Activated CD8-positive, alpha-beta T cell treated with anti-CD3 and anti-CD28 coated beads for 36 hours (primary cell): ENCODE results near the gene LAPTM5. TPM values are rescaled to one million over a fixed set of nuclear protein-coding genes. Genes with fewer than 3 reads are reported as not detected.

Experiments
- ATAC-seq: fragments of 200-7000 bp; cut with Tn5 transposase; one replicate; pipeline ENCODE4 v1.10.0; 2021; ENCODE audit warnings: mild to moderate bottlenecking, moderate library complexity
- CTCF ChIA-PET: fragments of 350-600 bp; sonication (Branson Sonifier 250); formaldehyde crosslinking; loops from one replicate; lab custom pipeline; 2021; ENCODE audit warnings: antibody characterized with exemption; lab: Charles Lee
- POLR2A ChIA-PET: fragments of 350-600 bp; sonication (Branson Sonifier 250); formaldehyde crosslinking; loops from one replicate; lab custom pipeline; 2021; ENCODE audit warnings: antibody characterized with exemption; lab: Charles Lee
- DNase-seq: peaks from one replicate; pipeline ENCODE4 v3.0.0-alpha.2; 2020
- H3K27ac Mint-ChIP-seq: one replicate; pipeline ENCODE4 v1.8.0; 2021; ENCODE audit warnings: mild to moderate bottlenecking, mixed read lengths
- H3K27me3 Mint-ChIP-seq: one replicate; pipeline ENCODE4 v1.8.0; 2021; ENCODE audit warnings: mixed read lengths
- H3K36me3 Mint-ChIP-seq: one replicate; pipeline ENCODE4 v1.8.0; 2021; ENCODE audit warnings: low read depth, mixed read lengths
- H3K4me1 Mint-ChIP-seq: one replicate; pipeline ENCODE4 v1.8.0; 2021; ENCODE audit warnings: low read depth, mixed read lengths
- H3K4me3 Mint-ChIP-seq: one replicate; pipeline ENCODE4 v1.8.0; 2021; ENCODE audit warnings: mild to moderate bottlenecking, moderate library complexity, mixed read lengths
- H3K9me3 Mint-ChIP-seq: one replicate; pipeline ENCODE4 v1.8.0; 2021; ENCODE audit warnings: mixed read lengths
- CTCF ChIP-seq: fragments of 200-600 bp; IDR thresholded peaks from one replicate; pipeline ENCODE4 v1.8.0; 2022; ENCODE audit warnings: antibody characterized with exemption, mild to moderate bottlenecking
- intact Hi-C: fragments of 100-400 bp; cut with micrococcal nuclease; formaldehyde crosslinking; loops from one replicate; pipeline ENCODE4 v1.10.0; 2022
- total RNA-seq, 2 experiments: library from RNA; stranded (reverse); gene quantifications; one replicate each; pipeline ENCODE4 v1.2.3, GENCODE V29; 2021

The LAPTM5 gene
- total RNA-seq, 2 experiments from 2014 or later: 229 to 237 TPM

DNA sequence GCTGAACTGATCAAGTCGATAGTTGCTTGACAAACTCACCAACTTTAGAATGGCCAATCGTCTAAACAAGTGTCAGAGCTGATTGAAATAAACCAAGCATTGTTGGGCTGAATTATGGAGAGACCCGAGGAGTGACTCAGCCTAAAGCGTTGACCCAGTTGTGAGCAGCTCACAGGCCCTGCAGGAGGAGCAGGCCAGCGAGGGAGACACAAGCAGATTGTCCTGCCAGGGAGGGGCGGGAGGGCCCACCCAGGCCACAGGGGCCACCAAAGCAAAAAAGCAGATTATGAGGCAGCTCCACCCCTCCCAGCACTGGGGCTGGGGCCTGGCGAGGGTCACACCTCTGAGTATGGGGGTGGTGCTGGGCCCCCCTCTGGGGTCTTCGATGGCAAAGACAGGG is 24.1 kb downstream of the LAPTM5 start:
- H3K9me3 Mint-ChIP-seq: no peaks in the 10 kb centered on the region
- H3K27me3 Mint-ChIP-seq: no peaks in the 10 kb centered on the region
- intact Hi-C loops: no loop called here
- peaks cover 52% of the 10 kb centered on the region for H3K36me3 Mint-ChIP-seq
- CTCF ChIA-PET: interaction anchor here (1.2 to 2.8 kb wide), 6 partner anchors 9 to 57 kb away, joined by 3 to 9 read pairs (median 6); partner anchors contain the start of genes LAPTM5 and MATN1
- ATAC-seq: no peak
- peak overlapping the region; percentile 63 for H3K27ac Mint-ChIP-seq
- H3K4me3 Mint-ChIP-seq: no peak overlapping the region
- no peak for TF ChIP-seq CTCF
- H3K4me1 Mint-ChIP-seq: peaks cover 25% of the 10 kb centered on the region
- POLR2A ChIA-PET: interaction anchor here (2.9 to 36.3 kb wide), 2 partner anchors 10 to 25 kb away, joined by 44 to 671 read pairs; partner anchors contain the start of gene LAPTM5
- DNase-seq: no peak

GRCh38 chr1:30732277-30732996 is 25.1 kb downstream of the LAPTM5 start:
- TF ChIP-seq CTCF: no peak
- intact Hi-C loops: no loop called here
- peaks cover 42% of the 10 kb centered on the region for H3K36me3 Mint-ChIP-seq
- no peaks in the 10 kb centered on the region for H3K27me3 Mint-ChIP-seq
- no peak overlapping the region for H3K4me3 Mint-ChIP-seq
- CTCF ChIA-PET: interaction anchor here (1.0 to 1.9 kb wide), 8 partner anchors 11 to 178 kb away, joined by 3 to 9 read pairs (median 4); partner anchors contain the start of gene LAPTM5
- POLR2A ChIA-PET: interaction anchor here (2.9 to 36.3 kb wide), 2 partner anchors 11 to 26 kb away, joined by 44 to 671 read pairs; partner anchors contain the start of gene LAPTM5
- ATAC-seq (peak; percentile 32), DNase-seq (no peak)
- H3K9me3 Mint-ChIP-seq: no peaks in the 10 kb centered on the region
- peaks cover 22% of the 10 kb centered on the region for H3K4me1 Mint-ChIP-seq
- peak overlapping the region; percentile 73 for H3K27ac Mint-ChIP-seq

GRCh38 chr1:30731806-30732276 is 25.7 kb downstream of the LAPTM5 start:
- H3K27me3 Mint-ChIP-seq: no peaks in the 10 kb centered on the region
- intact Hi-C loops: no loop called here
- POLR2A ChIA-PET: interaction anchor here (2.9 to 36.3 kb wide), 2 partner anchors 12 to 27 kb away, joined by 44 to 671 read pairs; partner anchors contain the start of gene LAPTM5
- DNase-seq: peak; percentile 62
- no peak for TF ChIP-seq CTCF
- no peak overlapping the region for H3K4me3 Mint-ChIP-seq
- peak; percentile 78 for ATAC-seq
- peak overlapping the region; percentile 61 for H3K27ac Mint-ChIP-seq
- peaks cover 17% of the 10 kb centered on the region for H3K4me1 Mint-ChIP-seq
- H3K36me3 Mint-ChIP-seq: peaks cover 36% of the 10 kb centered on the region
- CTCF ChIA-PET: interaction anchor here (1.4 to 9.2 kb wide), 7 partner anchors 12 to 59 kb away, joined by 3 to 132 read pairs (median 7); no protein-coding TSS in a partner anchor
- no peaks in the 10 kb centered on the region for H3K9me3 Mint-ChIP-seq

GRCh38 chr1:30731109-30731805 is 26.3 kb downstream of the LAPTM5 start:
- Mint-ChIP-seq H3K4me3 (no peak overlapping the region), H3K36me3 (peaks cover 32% of the 10 kb centered on the region), H3K27me3 (no peaks in the 10 kb centered on the region), H3K27ac (peak overlapping the region; percentile 61), H3K9me3 (no peaks in the 10 kb centered on the region), H3K4me1 (peaks cover 15% of the 10 kb centered on the region)
- intact Hi-C loops: no loop called here
- CTCF ChIA-PET: interaction anchor here (1.6 to 9.2 kb wide), 3 partner anchors 12 to 45 kb away, joined by 6 to 132 read pairs (median 17); no protein-coding TSS in a partner anchor
- TF ChIP-seq CTCF: no peak
- no peak for ATAC-seq
- POLR2A ChIA-PET: interaction anchor here (2.6 to 36.3 kb wide), 3 partner anchors 12 to 28 kb away, joined by 15 to 671 read pairs (median 44); partner anchors contain the start of gene LAPTM5
- DNase-seq: no peak
